Peyer's patch (tissue), 4 donors: ENCODE measurements around the gene ZDHHC19.

ENCODE experiments used
- CTCF ChIP-seq, 6 experiments: fragments of 450-650 bp in 4 of 6; fragments of 200-600 bp in 2 of 6; sonication (generic) in 1 of 6; IDR thresholded peaks; one replicate each; pipeline ENCODE4 v1.5.1; 2017 to 2019; ENCODE audit warnings: antibody characterized with exemption in 6 of 6, mild to moderate bottlenecking in 3 of 6, moderate library complexity in 1 of 6
- POLR2A ChIP-seq, 2 donors: fragments of 450-650 bp; IDR thresholded peaks; one replicate each; pipeline ENCODE4 v1.5.1; 2017; ENCODE audit warnings: antibody characterized with exemption in 2 of 2, mild to moderate bottlenecking in 2 of 2, moderate library complexity in 2 of 2

- TF ChIP-seq CTCF (IDR thresholded peaks at IDR 0.05) (no peak), POLR2A (IDR thresholded peaks at IDR 0.05) (no peak)
Observed at GRCh38 chr3:196251918-196252317, 40.7 kb upstream of the ZDHHC19 start.
